Hepatocyte (in vitro differentiated cells): ENCODE measurements around the gene OSBPL5.

Source experiments
- CTCF ChIP-seq: fragments of 200-600 bp; sonication (generic); IDR thresholded peaks from 2 replicates; pipeline ENCODE4 v1.5.1; 2016; ENCODE audit warnings: antibody characterized with exemption, mild to moderate bottlenecking; ENCODE audit not compliant: poor library complexity
- EZH2 ChIP-seq: fragments of 200-600 bp; sonication (generic); IDR thresholded peaks from 2 replicates; pipeline ENCODE4 v1.6.1; 2016; ENCODE audit warnings: antibody characterized with exemption, mild to moderate bottlenecking, borderline replicate concordance

- TF ChIP-seq CTCF (no peak), EZH2 (no peak)
Measured at GRCh38 chr11:3124821-3125220, 40.3 kb downstream of the OSBPL5 start.
